Hepatocyte (in vitro differentiated cells): ENCODE data around the gene HDAC11. TPM values are rescaled to one million over a fixed set of nuclear protein-coding genes. Genes with fewer than 3 reads are reported as not detected.
"Not testable (repeated sequence)": the region's sequence is repeated elsewhere in the genome, so short reads cannot be mapped to it uniquely, and the experiment has no call there.

Source experiments
- DNase-seq: peaks from one replicate; pipeline ENCODE4 v3.0.0-alpha.2; 2016; ENCODE audit warnings: low spot score
- H2AFZ ChIP-seq: fragments of 200-600 bp; sonication (generic); 2 replicates; pipeline ENCODE4 v1.6.0; 2016; ENCODE audit warnings: antibody characterized with exemption, mild to moderate bottlenecking
- H3K27ac ChIP-seq: fragments of 200-600 bp; sonication (generic); 2 replicates; pipeline ENCODE4 v1.5.1; 2016; ENCODE audit warnings: mild to moderate bottlenecking
- H3K27me3 ChIP-seq: fragments of 200-600 bp; sonication (generic); 2 replicates; pipeline ENCODE4 v1.6.1; 2016
- H3K36me3 ChIP-seq: fragments of 200-600 bp; sonication (generic); replicated peaks from 2 replicates; pipeline ENCODE4 v1.5.1; 2016; ENCODE audit warnings: low read depth; ENCODE audit not compliant: insufficient read depth
- H3K4me1 ChIP-seq: fragments of 200-600 bp; sonication (generic); 2 replicates; pipeline ENCODE4 v1.5.1; 2016; ENCODE audit warnings: mild to moderate bottlenecking, moderate library complexity; ENCODE audit not compliant: insufficient read depth
- H3K4me2 ChIP-seq: fragments of 200-600 bp; sonication (generic); 2 replicates; pipeline ENCODE4 v1.6.0; 2016
- H3K4me3 ChIP-seq: fragments of 200-600 bp; sonication (generic); 2 replicates; pipeline ENCODE4 v1.5.1; 2016; ENCODE audit warnings: mild to moderate bottlenecking
- H3K79me2 ChIP-seq: fragments of 200-600 bp; sonication (generic); 2 replicates; pipeline ENCODE4 v1.6.0; 2017; ENCODE audit warnings: mild to moderate bottlenecking
- H3K9me2 ChIP-seq: fragments of 200-600 bp; sonication (generic); replicated peaks from 2 replicates; pipeline ENCODE4 v1.6.0; 2017; ENCODE audit warnings: mild to moderate bottlenecking; ENCODE audit not compliant: insufficient read depth
- H3K9me3 ChIP-seq: fragments of 200-600 bp; sonication (generic); 2 replicates; pipeline ENCODE4 v1.5.1; 2016; ENCODE audit warnings: low read depth, mild to moderate bottlenecking
- H4K20me1 ChIP-seq: fragments of 200-600 bp; sonication (generic); 2 replicates; pipeline ENCODE4 v1.6.0; 2016; ENCODE audit warnings: mild to moderate bottlenecking; ENCODE audit not compliant: insufficient read depth, poor library complexity, severe bottlenecking
- CTCF ChIP-seq: fragments of 200-600 bp; sonication (generic); IDR thresholded peaks from 2 replicates; pipeline ENCODE4 v1.5.1; 2016; ENCODE audit warnings: antibody characterized with exemption, mild to moderate bottlenecking; ENCODE audit not compliant: poor library complexity
- EZH2 ChIP-seq: fragments of 200-600 bp; sonication (generic); IDR thresholded peaks from 2 replicates; pipeline ENCODE4 v1.6.1; 2016; ENCODE audit warnings: antibody characterized with exemption, mild to moderate bottlenecking, borderline replicate concordance
- EZH2phosphoT487 ChIP-seq: fragments of 200-600 bp; sonication (generic); IDR thresholded peaks from one replicate; pipeline ENCODE4 v1.6.1; 2018; ENCODE audit warnings: antibody characterized with exemption, mild to moderate bottlenecking, low read depth, moderate library complexity; ENCODE audit not compliant: unreplicated experiment, severe bottlenecking
- WGBS: methylation state at CpG from one replicate; pipeline ENCODE4 v1.1.6; 2016; ENCODE audit warnings: low lambda C conversion rate; ENCODE audit errors: missing lambda C conversion rate; 5-methylcytosine and 5-hydroxymethylcytosine counted together
- polyA plus RNA-seq: library from polyadenylated mRNA; unstranded; fragments of >200 nt; fragmentation: Nextera tagmentation; extraction: Ambion mirVana; gene quantifications from 2 replicates; pipeline ENCODE4 v1.2.1, GENCODE V29; 2016
- total RNA-seq: library from RNA; depleted of rRNA; stranded (reverse); fragments of >200 nt; gene quantifications from 2 replicates; pipeline ENCODE4 v1.2.3, GENCODE V29; 2014

The HDAC11 gene
- total and polyA plus RNA-seq, 2 experiments from 2014 or later, result 8.4 to 12.3 TPM

GRCh38 chr3:13519006-13519791, 39.1 kb downstream of the HDAC11 start:
- no peaks in the 10 kb centered on the region for H4K20me1 ChIP-seq
- no peak overlapping the region for H2AFZ ChIP-seq
- TF ChIP-seq EZH2phosphoT487, result no peak
- peaks cover under 1% of the 10 kb centered on the region for H3K4me1 ChIP-seq
- DNase-seq, result no peak
- H3K4me2 ChIP-seq, result no peak overlapping the region
- H3K79me2 ChIP-seq, result no peaks in the 10 kb centered on the region
- 85% methylated on average over 16 of the region's 19 CpGs for WGBS
- H3K4me3 ChIP-seq, result no peak overlapping the region
- H3K27ac ChIP-seq, result no peak overlapping the region
- H3K9me3 ChIP-seq, result no peaks in the 10 kb centered on the region
- H3K9me2 ChIP-seq, result no peaks in the 10 kb centered on the region
- H3K27me3 ChIP-seq, result no peaks in the 10 kb centered on the region
- H3K36me3 ChIP-seq, result no peaks in the 10 kb centered on the region

GRCh38 chr3:13520326-13520880, 40.3 kb downstream of the HDAC11 start:
- Histone ChIP-seq H3K4me2 (no peak overlapping the region), H2AFZ (no peak overlapping the region), H3K79me2 (no peaks in the 10 kb centered on the region), H3K4me1 (peaks cover 8% of the 10 kb centered on the region), H3K27me3 (no peaks in the 10 kb centered on the region), H3K9me3 (no peaks in the 10 kb centered on the region), H3K36me3 (no peaks in the 10 kb centered on the region), H3K9me2 (no peaks in the 10 kb centered on the region), H3K4me3 (no peak overlapping the region), H4K20me1 (no peaks in the 10 kb centered on the region), H3K27ac (no peak overlapping the region)
- DNase-seq, result no peak
- TF ChIP-seq EZH2phosphoT487 (no peak), EZH2 (no peak), CTCF (no peak)
- WGBS, result 95% methylated on average over 8 of the region's 9 CpGs

- no peaks in the 10 kb centered on the region for H3K79me2 ChIP-seq
- H3K4me2 ChIP-seq, result no peak overlapping the region
- no peaks in the 10 kb centered on the region for H3K9me3 ChIP-seq
- no peaks in the 10 kb centered on the region for H3K36me3 ChIP-seq
- H2AFZ ChIP-seq, result no peak overlapping the region
- H3K4me1 ChIP-seq, result peaks cover 13% of the 10 kb centered on the region
- 62% methylated on average over 6 of the region's 6 CpGs for WGBS
- H3K9me2 ChIP-seq, result no peaks in the 10 kb centered on the region
- DNase-seq, result no peak
- no peaks in the 10 kb centered on the region for H3K27me3 ChIP-seq
- no peak overlapping the region for H3K27ac ChIP-seq
- H4K20me1 ChIP-seq, result no peaks in the 10 kb centered on the region
- TF ChIP-seq EZH2phosphoT487 (no peak), EZH2 (no peak), CTCF (no peak)
- H3K4me3 ChIP-seq, result no peak overlapping the region
These were observed 41.2 kb downstream of the HDAC11 start for GRCh38 chr3:13521309-13521708.

- not testable (repeated sequence) for DNase-seq, H3K4me2 ChIP-seq, H3K9me3 ChIP-seq, H4K20me1 ChIP-seq, H3K4me3 ChIP-seq, H3K27ac ChIP-seq, H3K79me2 ChIP-seq, H3K27me3 ChIP-seq, H3K36me3 ChIP-seq, H3K9me2 ChIP-seq, H2AFZ ChIP-seq
- WGBS, result 98% methylated on average over 2 of the region's 2 CpGs
- H3K4me1 ChIP-seq, result peaks cover 13% of the 10 kb centered on the region
These were observed 41.6 kb downstream of the HDAC11 start for GRCh38 chr3:13521749-13522148.
